ENCODE data around the gene CACNA1H.

Gene CACNA1H

DNA sequence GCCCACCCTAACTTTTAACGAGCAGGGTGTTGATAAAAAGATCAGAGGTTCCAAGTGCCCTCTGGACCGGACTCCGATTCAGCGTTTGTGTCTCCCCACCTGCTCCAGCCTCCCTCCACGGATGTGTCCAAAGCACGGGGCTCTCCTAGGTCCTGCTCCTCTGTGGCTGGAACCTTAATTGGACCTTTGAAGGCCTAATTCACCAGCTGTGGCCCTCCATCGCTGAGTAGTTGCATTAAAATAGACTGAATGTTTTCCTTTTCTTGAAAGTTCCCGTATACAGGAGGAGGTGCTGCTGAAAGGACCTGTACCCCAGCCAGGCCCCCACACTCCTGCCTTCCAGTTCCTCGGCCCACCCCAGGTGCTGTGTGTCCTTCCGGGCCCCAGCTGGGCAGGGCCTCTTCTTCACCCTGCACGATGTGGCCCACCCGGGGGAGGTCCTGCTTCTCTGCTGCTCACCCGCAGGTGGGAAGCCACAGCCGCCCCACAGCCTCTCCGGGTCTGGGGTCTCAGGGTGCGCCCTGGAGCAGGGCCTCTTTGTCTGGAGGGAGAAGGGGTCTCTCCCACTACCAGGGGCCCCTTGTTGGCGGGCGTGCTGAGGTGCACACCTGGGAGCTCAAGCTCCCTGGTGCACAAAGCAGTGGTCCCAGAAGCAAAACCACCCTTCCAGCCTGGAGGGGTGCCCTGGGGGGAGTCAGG is 1.3 kb upstream of the CACNA1H start:
- TF ChIP-seq, protein P1, sequence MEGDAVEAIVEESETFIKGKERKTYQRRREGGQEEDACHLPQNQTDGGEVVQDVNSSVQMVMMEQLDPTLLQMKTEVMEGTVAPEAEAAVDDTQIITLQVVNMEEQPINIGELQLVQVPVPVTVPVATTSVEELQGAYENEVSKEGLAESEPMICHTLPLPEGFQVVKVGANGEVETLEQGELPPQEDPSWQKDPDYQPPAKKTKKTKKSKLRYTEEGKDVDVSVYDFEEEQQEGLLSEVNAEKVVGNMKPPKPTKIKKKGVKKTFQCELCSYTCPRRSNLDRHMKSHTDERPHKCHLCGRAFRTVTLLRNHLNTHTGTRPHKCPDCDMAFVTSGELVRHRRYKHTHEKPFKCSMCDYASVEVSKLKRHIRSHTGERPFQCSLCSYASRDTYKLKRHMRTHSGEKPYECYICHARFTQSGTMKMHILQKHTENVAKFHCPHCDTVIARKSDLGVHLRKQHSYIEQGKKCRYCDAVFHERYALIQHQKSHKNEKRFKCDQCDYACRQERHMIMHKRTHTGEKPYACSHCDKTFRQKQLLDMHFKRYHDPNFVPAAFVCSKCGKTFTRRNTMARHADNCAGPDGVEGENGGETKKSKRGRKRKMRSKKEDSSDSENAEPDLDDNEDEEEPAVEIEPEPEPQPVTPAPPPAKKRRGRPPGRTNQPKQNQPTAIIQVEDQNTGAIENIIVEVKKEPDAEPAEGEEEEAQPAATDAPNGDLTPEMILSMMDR (IDR thresholded peaks at IDR 0.05; ENCODE audit: low read depth, low read length, poor library complexity, severe bottlenecking), result no peak
- TF ChIP-seq EZH2phosphoT487 (IDR thresholded peaks at IDR 0.05; ENCODE audit: borderline replicate concordance, low read length), result no peak
- Histone ChIP-seq H3K4me3 (ENCODE audit: low read length) (no peak overlapping the region), H4K20me1 (ENCODE audit: control insufficient read depth, insufficient read depth, low read depth, low read length) (no peaks in the 10 kb centered on the region), H3K4me1 (ENCODE audit: control insufficient read depth, low read length) (no peaks in the 10 kb centered on the region), H3K4me2 (ENCODE audit: low read length) (no peak overlapping the region), H3F3A (ENCODE audit: control insufficient read depth, insufficient read depth) (no peaks in the 10 kb centered on the region), H3K9me3 (ENCODE audit: control insufficient read depth, insufficient read depth, low read length) (no peaks in the 10 kb centered on the region), H3K27ac (ENCODE audit: low read depth, low read length) (no peak overlapping the region), H3K27me3 (ENCODE audit: control insufficient read depth, low read length) (no peaks in the 10 kb centered on the region), H3K36me3 (ENCODE audit: control insufficient read depth, low read length) (no peaks in the 10 kb centered on the region), H3K9me2 (replicated peaks; ENCODE audit: control insufficient read depth, low read length) (no peaks in the 10 kb centered on the region), H3K79me2 (ENCODE audit: control insufficient read depth, low read length) (no peaks in the 10 kb centered on the region)

DNA sequence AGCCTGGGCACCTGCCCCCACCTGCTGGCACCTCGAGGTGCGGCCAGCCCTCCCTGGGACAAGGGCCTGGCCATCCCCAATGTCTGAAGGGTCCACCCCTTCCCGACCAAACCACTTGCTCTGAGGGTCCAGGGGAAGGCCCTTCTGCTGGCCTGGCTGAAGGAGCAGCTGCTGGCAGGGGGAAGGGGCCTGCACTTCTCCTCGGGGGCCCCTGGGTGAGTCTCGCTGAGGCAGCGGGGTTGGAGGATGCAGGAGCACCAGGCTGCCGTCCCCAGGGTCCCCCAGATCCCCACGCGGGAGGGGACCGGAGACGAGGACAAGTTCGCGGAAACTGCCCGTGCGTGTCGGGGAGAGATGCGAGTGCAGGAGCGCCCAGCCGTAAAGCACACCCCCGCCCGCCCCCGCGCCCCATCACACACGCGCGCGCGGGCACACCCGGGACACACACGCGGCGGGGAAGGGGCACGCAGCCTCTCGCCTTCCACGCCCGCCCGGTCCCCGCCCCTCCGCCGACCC is 725 bp upstream of the CACNA1H start:
- no peaks in the 10 kb centered on the region for H3F3A ChIP-seq (ENCODE audit: control insufficient read depth, insufficient read depth)
- H3K4me1 ChIP-seq (ENCODE audit: control insufficient read depth, low read length), result no peaks in the 10 kb centered on the region
- no peaks in the 10 kb centered on the region for H3K27me3 ChIP-seq (ENCODE audit: control insufficient read depth, low read length)
- H3K79me2 ChIP-seq (ENCODE audit: control insufficient read depth, low read length), result no peaks in the 10 kb centered on the region
- TF ChIP-seq, protein P1 (IDR thresholded peaks at IDR 0.05; ENCODE audit: low read depth, low read length, poor library complexity, severe bottlenecking), result no peak
- TF ChIP-seq EZH2phosphoT487 (IDR thresholded peaks at IDR 0.05; ENCODE audit: borderline replicate concordance, low read length), result no peak
- no peak overlapping the region for H3K4me2 ChIP-seq (ENCODE audit: low read length)
- H3K9me3 ChIP-seq (ENCODE audit: control insufficient read depth, insufficient read depth, low read length), result no peaks in the 10 kb centered on the region
- H4K20me1 ChIP-seq (ENCODE audit: control insufficient read depth, insufficient read depth, low read depth, low read length), result no peaks in the 10 kb centered on the region
- H3K9me2 ChIP-seq (replicated peaks; ENCODE audit: control insufficient read depth, low read length), result no peaks in the 10 kb centered on the region
- no peaks in the 10 kb centered on the region for H3K36me3 ChIP-seq (ENCODE audit: control insufficient read depth, low read length)
- H3K27ac ChIP-seq (ENCODE audit: low read depth, low read length), result no peak overlapping the region
- no peak overlapping the region for H3K4me3 ChIP-seq (ENCODE audit: low read length)

DNA sequence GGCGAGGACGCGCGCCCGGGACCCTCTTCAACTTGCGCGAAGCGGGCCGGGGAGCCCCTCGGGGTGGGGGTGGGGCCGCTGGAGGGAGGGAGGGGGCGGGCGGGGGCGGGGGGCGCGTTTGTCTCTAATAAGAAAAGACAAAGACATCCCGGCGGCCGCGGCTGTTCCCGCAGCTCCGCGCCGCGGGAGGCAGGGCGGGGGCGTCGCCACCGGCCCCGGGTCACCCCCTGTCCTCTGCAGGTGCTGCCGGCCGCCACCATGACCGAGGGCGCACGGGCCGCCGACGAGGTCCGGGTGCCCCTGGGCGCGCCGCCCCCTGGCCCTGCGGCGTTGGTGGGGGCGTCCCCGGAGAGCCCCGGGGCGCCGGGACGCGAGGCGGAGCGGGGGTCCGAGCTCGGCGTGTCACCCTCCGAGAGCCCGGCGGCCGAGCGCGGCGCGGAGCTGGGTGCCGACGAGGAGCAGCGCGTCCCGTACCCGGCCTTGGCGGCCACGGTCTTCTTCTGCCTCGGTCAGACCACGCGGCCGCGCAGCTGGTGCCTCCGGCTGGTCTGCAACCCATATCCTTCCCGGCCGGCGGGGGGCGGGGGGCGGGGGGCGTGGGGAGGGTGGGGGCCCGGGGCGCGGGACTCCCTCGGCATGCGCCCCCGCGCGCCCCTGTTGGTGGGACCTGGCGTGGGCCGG is 714 bp downstream of the CACNA1H start:
- TF ChIP-seq EZH2phosphoT487 (IDR thresholded peaks at IDR 0.05; ENCODE audit: borderline replicate concordance, low read length), result no peak
- TF ChIP-seq, protein P1 (IDR thresholded peaks at IDR 0.05; ENCODE audit: low read depth, low read length, poor library complexity, severe bottlenecking), result no peak
- Histone ChIP-seq H3K9me3 (ENCODE audit: control insufficient read depth, insufficient read depth, low read length) (no peaks in the 10 kb centered on the region), H3F3A (ENCODE audit: control insufficient read depth, insufficient read depth) (no peaks in the 10 kb centered on the region), H4K20me1 (ENCODE audit: control insufficient read depth, insufficient read depth, low read depth, low read length) (no peaks in the 10 kb centered on the region), H3K4me2 (ENCODE audit: low read length) (no peak overlapping the region), H3K27me3 (ENCODE audit: control insufficient read depth, low read length) (no peaks in the 10 kb centered on the region), H3K4me1 (ENCODE audit: control insufficient read depth, low read length) (no peaks in the 10 kb centered on the region), H3K9me2 (replicated peaks; ENCODE audit: control insufficient read depth, low read length) (no peaks in the 10 kb centered on the region), H3K36me3 (ENCODE audit: control insufficient read depth, low read length) (no peaks in the 10 kb centered on the region), H3K27ac (ENCODE audit: low read depth, low read length) (no peak overlapping the region), H3K79me2 (ENCODE audit: control insufficient read depth, low read length) (no peaks in the 10 kb centered on the region), H3K4me3 (ENCODE audit: low read length) (no peak overlapping the region)

All from DOHH2 (cell line).